HepG2 (cell line): ENCODE data around the gene GNG2.

Experiments used
- KAT7 ChIP-seq: IDR thresholded peaks from 2 replicates; pipeline ENCODE4 v1.6.1; 2018; ENCODE audit warnings: borderline replicate concordance, missing compliant biosample characterization
- TF ChIP-seq, protein P1 (sequence below): fragments of 450-650 bp; IDR thresholded peaks from 2 replicates; pipeline ENCODE4 v1.6.1; 2017; ENCODE audit warnings: mild to moderate bottlenecking
- TF ChIP-seq, protein P2 (sequence below): sonication (generic); formaldehyde crosslinking; IDR thresholded peaks from 2 replicates; pipeline ENCODE4 v1.8.0; 2022; ENCODE audit warnings: mild to moderate bottlenecking, missing genetic modification reagents, borderline replicate concordance

DNA sequence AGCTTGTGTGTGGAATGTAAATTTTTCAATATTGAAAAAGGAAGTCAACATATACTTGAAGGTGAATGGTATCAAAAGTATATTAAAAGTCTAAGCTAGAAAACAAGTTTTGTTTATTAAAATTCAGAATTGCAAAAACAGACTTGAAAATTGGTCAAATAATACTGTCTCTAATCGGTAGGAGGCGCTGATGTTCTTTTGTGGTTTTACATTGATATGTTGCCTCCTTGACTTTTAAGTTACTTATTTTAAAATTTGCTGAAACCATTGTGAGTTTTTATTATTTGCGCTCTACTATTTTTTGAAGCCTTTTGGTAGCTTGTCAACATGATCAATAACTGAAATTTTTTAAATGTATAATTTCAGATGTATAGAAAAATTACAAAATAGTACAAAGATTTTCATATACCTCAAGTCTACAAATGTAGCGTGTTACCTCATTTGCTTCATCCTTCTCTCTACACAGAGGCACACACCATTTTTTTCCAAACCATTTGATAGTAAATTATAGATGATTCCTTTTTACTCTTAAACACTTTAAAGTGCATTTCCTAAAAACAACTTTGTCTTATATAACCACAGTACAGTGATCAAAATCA lies 135.8 kb downstream of the GNG2 start:
- TF ChIP-seq, protein P1, sequence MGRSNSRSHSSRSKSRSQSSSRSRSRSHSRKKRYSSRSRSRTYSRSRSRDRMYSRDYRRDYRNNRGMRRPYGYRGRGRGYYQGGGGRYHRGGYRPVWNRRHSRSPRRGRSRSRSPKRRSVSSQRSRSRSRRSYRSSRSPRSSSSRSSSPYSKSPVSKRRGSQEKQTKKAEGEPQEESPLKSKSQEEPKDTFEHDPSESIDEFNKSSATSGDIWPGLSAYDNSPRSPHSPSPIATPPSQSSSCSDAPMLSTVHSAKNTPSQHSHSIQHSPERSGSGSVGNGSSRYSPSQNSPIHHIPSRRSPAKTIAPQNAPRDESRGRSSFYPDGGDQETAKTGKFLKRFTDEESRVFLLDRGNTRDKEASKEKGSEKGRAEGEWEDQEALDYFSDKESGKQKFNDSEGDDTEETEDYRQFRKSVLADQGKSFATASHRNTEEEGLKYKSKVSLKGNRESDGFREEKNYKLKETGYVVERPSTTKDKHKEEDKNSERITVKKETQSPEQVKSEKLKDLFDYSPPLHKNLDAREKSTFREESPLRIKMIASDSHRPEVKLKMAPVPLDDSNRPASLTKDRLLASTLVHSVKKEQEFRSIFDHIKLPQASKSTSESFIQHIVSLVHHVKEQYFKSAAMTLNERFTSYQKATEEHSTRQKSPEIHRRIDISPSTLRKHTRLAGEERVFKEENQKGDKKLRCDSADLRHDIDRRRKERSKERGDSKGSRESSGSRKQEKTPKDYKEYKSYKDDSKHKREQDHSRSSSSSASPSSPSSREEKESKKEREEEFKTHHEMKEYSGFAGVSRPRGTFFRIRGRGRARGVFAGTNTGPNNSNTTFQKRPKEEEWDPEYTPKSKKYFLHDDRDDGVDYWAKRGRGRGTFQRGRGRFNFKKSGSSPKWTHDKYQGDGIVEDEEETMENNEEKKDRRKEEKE: no peak
- TF ChIP-seq, protein P2, sequence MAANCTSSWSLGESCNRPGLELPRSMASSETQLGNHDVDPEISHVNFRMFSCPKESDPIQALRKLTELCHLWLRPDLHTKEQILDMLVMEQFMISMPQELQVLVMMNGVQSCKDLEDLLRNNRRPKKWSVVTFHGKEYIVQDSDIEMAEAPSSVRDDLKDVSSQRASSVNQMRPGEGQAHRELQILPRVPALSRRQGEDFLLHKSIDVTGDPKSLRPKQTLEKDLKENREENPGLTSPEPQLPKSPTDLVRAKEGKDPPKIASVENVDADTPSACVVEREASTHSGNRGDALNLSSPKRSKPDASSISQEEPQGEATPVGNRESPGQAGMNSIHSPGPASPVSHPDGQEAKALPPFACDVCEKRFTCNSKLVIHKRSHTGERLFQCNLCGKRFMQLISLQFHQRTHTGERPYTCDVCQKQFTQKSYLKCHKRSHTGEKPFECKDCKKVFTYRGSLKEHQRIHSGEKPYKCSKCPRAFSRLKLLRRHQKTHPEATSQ (CRISPR knock-in tag): no peak
- no peak for TF ChIP-seq KAT7
